ENCODE measurements around the gene DCTN3.

DCTN3 gene

DNA sequence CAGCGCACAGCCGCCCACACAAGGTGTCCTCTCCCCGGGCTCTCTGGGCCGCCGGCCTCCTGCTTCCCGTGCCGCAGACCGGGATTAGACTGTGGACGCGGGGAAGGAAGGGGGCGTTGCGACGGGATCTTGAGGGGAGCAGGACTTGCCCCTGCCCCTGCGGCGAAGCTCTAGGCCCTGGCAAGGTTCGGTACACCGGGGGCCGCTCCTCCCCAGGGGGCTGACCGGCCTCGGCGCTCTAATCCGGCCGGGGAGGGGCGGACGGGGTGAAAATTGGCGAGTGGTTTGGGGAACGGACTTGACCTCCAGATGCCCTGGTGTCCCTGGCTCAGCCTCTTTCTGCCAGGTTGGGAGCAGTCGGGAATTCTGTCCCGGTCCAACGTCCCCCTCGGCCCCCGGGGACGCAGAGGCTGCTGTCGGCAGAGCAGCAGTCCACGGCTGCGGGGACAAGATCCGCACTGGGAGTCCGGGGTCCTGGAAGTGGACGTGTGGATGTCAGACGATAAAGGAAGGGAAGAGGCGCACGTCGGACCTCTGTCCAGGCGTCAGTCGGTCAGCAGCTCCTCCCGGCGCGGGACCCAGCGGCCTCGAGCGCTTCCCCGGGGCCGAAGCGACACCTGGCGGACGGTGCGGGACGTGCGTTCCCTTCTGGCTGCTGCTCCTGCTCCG is 28.9 kb downstream of the DCTN3 start:
- no peaks in the 10 kb centered on the region for H3K36me3 Mint-ChIP-seq

GRCh38 chr9:34590381-34591247 is 29.7 kb downstream of the DCTN3 start:
- no peaks in the 10 kb centered on the region for H3K36me3 Mint-ChIP-seq
- H3K4me1 Mint-ChIP-seq, result peaks cover 33% of the 10 kb centered on the region
- H3K27ac Mint-ChIP-seq, result no peak overlapping the region
- DNase-seq (ENCODE audit: low spot score in 2 of 2), result peak in 1 of 2 donors; percentile 63
- peak overlapping the region; percentile 73 for H3K4me3 Mint-ChIP-seq
- no peaks in the 10 kb centered on the region for H3K9me3 Mint-ChIP-seq
- peak; percentile 6 for ATAC-seq

More for the DNA sequence above, 28.9 kb downstream of the DCTN3 start:
- ATAC-seq (peak; percentile 74), DNase-seq (ENCODE audit: low spot score in 2 of 2) (peak; percentile 86 to 93)
- Mint-ChIP-seq H3K9me3 (no peaks in the 10 kb centered on the region), H3K27ac (no peak overlapping the region), H3K4me1 (peaks cover 33% of the 10 kb centered on the region), H3K4me3 (peak overlapping the region; percentile 73)

- DNase-seq (ENCODE audit: low spot score in 2 of 2) (no peak), ATAC-seq (peak; percentile 9)
- peak within 1 kb of the TSS; percentile 73 for H3K4me3 Mint-ChIP-seq
- H3K27ac Mint-ChIP-seq, result no peak within 1 kb of the TSS
- H3K4me1 Mint-ChIP-seq, result peaks cover 33% of the 10 kb centered on the region
- no peaks in the 10 kb centered on the region for H3K36me3 Mint-ChIP-seq
- H3K9me3 Mint-ChIP-seq, result no peaks in the 10 kb centered on the region
These were observed 30.5 kb downstream of the DCTN3 start, which contains the start of gene CNTFR for GRCh38 chr9:34589636-34590380. CNTFR (minus strand) TSS chr9:34589724; CDS start chr9:34568981, 20,743 bp downstream.

DNA sequence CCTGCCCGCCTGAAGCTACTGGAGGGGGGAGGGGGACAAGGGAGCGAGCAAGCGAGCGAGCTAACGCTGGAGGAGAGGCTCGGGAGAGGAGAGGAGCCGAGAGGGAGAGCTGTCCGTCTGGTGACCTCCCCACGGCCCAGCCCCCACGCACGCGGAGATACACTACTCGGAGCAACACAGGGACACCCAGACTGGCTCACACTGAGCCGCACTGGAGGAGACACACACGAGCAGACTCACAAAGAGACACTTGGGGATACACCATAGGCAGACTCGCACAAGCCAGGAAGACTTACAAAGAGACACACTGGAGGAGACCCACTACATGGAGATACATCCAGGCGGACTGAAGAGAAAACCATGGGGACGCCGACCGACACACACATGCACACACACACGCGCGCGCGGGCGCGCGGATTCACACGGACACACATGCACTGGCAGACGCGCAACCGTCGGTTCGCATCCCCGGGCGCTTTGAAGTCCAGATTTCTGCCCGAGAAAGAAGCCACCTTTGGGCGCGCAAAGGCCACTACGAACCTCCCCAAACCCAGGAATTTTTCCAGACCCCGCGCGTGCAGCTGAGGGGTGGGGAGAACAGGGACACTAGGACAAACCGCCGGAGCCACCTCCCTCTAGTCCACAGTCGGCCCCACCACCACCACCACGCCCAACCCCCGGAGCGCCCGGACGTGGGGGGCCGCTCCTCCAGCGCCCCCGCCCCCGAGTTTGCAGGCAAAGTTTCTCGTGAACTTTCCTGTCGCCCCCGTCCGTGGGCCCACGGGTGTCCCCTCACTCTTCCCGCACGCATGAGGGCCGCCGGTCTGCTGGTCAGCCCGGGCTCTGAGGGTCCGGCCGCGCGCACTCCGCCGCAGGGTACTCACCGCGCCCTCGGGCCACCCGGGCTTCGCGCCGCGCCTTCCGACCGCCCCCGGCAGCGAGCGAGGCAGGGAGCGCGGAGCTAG is 31.3 kb downstream of the DCTN3 start:
- Mint-ChIP-seq H3K4me1 (peaks cover 33% of the 10 kb centered on the region), H3K36me3 (no peaks in the 10 kb centered on the region), H3K9me3 (no peaks in the 10 kb centered on the region), H3K27ac (no peak overlapping the region), H3K4me3 (peak overlapping the region; percentile 12)
- ATAC-seq (no peak), DNase-seq (ENCODE audit: low spot score in 2 of 2) (no peak)

- Mint-ChIP-seq H3K9me3 (no peaks in the 10 kb centered on the region), H3K36me3 (no peaks in the 10 kb centered on the region)
- ATAC-seq, result peak; percentile 58
These were observed 33.0 kb downstream of the DCTN3 start for GRCh38 chr9:34587271-34587670.

GRCh38 chr9:34585946-34586669 is 34.2 kb downstream of the DCTN3 start:
- Mint-ChIP-seq H3K27ac (no peak overlapping the region), H3K36me3 (no peaks in the 10 kb centered on the region), H3K4me3 (no peak overlapping the region), H3K9me3 (no peaks in the 10 kb centered on the region), H3K4me1 (peaks cover 21% of the 10 kb centered on the region)
- ATAC-seq (no peak), DNase-seq (ENCODE audit: low spot score in 2 of 2) (no peak)

More at GRCh38 chr9:34587271-34587670, 33.0 kb downstream of the DCTN3 start:
- Mint-ChIP-seq H3K4me1 (peaks cover 27% of the 10 kb centered on the region), H3K4me3 (no peak overlapping the region), H3K27ac (no peak overlapping the region)
- DNase-seq (ENCODE audit: low spot score in 2 of 2), result no peak

- Mint-ChIP-seq H3K36me3 (no peaks in the 10 kb centered on the region), H3K9me3 (no peaks in the 10 kb centered on the region), H3K4me3 (no peak overlapping the region), H3K4me1 (peaks cover 12% of the 10 kb centered on the region), H3K27ac (no peak overlapping the region)
- DNase-seq (ENCODE audit: low spot score in 2 of 2) (no peak), ATAC-seq (no peak)
These were observed 35.3 kb downstream of the DCTN3 start for GRCh38 chr9:34584970-34585369.

DNA sequence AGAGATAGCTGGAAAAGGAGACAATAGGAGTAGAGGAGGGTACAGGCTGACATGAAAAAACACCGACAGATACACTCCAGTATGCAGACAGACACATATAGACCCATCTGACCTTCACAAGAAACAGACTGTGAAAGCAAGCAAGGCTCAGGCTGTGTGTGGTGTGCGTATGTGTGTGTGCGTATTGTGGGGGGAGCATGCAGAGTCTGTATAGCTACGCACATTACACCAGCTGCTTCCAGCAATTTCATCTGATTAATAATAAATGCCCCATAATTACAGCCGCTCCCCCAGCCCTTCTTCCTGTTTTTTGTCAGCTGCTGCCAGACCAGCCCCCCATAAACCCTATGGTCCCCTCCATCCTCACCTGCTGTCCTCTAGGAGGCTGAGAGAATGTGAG is 37.5 kb downstream of the DCTN3 start:
- no peaks in the 10 kb centered on the region for H3K36me3 Mint-ChIP-seq
- no peak overlapping the region for H3K4me3 Mint-ChIP-seq
- ATAC-seq (no peak), DNase-seq (ENCODE audit: low spot score in 2 of 2) (no peak)
- no peaks in the 10 kb centered on the region for H3K9me3 Mint-ChIP-seq
- no peak overlapping the region for H3K27ac Mint-ChIP-seq
- peaks cover 11% of the 10 kb centered on the region for H3K4me1 Mint-ChIP-seq

- H3K4me1 Mint-ChIP-seq, result peaks cover 24% of the 10 kb centered on the region
- no peak overlapping the region for H3K27ac Mint-ChIP-seq
- no peak overlapping the region for H3K4me3 Mint-ChIP-seq
- H3K36me3 Mint-ChIP-seq, result no peaks in the 10 kb centered on the region
- DNase-seq (ENCODE audit: low spot score in 2 of 2) (no peak), ATAC-seq (no peak)
- no peaks in the 10 kb centered on the region for H3K9me3 Mint-ChIP-seq
These were observed 39.0 kb downstream of the DCTN3 start for GRCh38 chr9:34581318-34581717.

DNA sequence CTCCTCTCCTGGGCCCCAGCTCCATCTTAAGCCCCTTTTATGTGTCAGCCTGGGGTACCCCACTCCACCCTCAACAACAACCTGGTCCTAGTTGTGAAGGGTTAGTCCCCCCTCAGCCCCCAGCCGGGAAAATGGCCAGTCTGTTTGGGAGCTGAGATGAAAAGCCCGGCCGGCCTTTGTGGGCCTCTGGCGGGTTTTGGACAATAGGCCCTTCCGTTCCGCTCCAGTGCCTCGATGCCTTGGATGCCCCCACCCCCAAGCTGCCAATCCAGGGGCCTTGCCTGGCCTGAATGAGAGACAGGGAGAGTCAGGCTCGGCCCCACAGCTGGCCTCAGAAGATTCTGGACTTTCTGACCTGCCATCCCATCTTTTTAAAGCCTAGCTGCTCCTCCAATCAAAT is 39.9 kb downstream of the DCTN3 start:
- no peak overlapping the region for H3K27ac Mint-ChIP-seq
- H3K36me3 Mint-ChIP-seq, result no peaks in the 10 kb centered on the region
- no peak overlapping the region for H3K4me3 Mint-ChIP-seq
- peaks cover 31% of the 10 kb centered on the region for H3K4me1 Mint-ChIP-seq
- DNase-seq (ENCODE audit: low spot score in 2 of 2), result no peak
- ATAC-seq, result no peak
- H3K9me3 Mint-ChIP-seq, result no peaks in the 10 kb centered on the region

GRCh38 chr9:34579808-34580163 is 40.5 kb downstream of the DCTN3 start:
- Mint-ChIP-seq H3K9me3 (no peaks in the 10 kb centered on the region), H3K4me3 (no peak overlapping the region), H3K36me3 (no peaks in the 10 kb centered on the region), H3K27ac (no peak overlapping the region), H3K4me1 (peaks cover 31% of the 10 kb centered on the region)
- DNase-seq (ENCODE audit: low spot score in 2 of 2) (no peak), ATAC-seq (no peak)

DNA sequence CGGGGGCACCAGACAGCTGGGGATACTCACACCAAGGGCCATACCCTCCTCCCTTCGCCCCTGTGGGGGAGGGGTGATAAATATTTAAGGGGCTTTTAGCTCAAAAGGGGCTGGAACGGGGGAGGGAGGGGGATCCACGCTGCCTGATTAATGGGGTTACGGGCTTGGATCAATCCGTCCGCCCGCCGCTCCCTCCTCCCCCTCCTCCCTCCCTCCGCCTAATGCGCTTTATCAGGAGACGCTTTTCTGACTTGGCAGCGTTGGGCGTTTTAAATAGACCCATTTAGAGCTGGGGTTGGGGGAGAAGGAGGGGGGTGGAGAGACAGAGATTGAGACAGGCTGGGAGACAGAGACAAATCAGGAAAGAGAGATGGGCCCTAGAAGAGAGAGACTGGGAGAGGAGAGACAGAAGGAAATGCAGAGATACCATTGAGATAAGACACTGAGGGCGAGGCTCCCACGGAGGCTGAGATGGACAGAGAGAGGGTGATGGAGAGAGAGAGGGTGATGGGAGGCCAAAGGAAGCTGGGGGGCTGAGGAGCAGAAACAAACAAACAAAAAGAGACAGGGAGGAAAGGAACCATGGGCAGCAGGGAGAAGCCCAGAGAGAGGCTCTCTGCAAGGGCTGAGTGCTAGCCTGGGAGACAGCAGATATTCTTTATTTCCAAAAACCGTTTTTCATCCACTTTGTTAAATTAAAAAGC is 41.0 kb downstream of the DCTN3 start:
- Mint-ChIP-seq H3K4me3 (no peak overlapping the region), H3K9me3 (no peaks in the 10 kb centered on the region), H3K27ac (no peak overlapping the region), H3K4me1 (peaks cover 31% of the 10 kb centered on the region), H3K36me3 (no peaks in the 10 kb centered on the region)
- no peak for ATAC-seq
- no peak for DNase-seq (ENCODE audit: low spot score in 2 of 2)

GRCh38 chr9:34578241-34579103 is 41.8 kb downstream of the DCTN3 start:
- DNase-seq (ENCODE audit: low spot score in 2 of 2), result no peak
- Mint-ChIP-seq H3K36me3 (no peaks in the 10 kb centered on the region), H3K9me3 (no peaks in the 10 kb centered on the region), H3K27ac (no peak overlapping the region), H3K4me3 (peak overlapping the region; percentile 67), H3K4me1 (peaks cover 31% of the 10 kb centered on the region)
- peak; percentile 51 for ATAC-seq

All from stimulated activated effector memory CD8-positive, alpha-beta T cell treated with anti-CD3 and anti-CD28 coated beads, Interleukin-12 subunit alpha, Interleukin-12 subunit beta, amount 100 ng/mL, for 72 hours (primary cell).